ENCODE data around the gene ZNF558. TPM values are rescaled to one million over a fixed set of nuclear protein-coding genes. Genes with fewer than 3 reads are reported as not detected.
"Not testable (repeated sequence)": the region's sequence is repeated elsewhere in the genome, so short reads cannot be mapped to it uniquely, and the experiment has no call there.

Gene ZNF558
- total and polyA plus RNA-seq, 4 donors, result 25.1 to 38.2 (median 29.2) TPM

DNA sequence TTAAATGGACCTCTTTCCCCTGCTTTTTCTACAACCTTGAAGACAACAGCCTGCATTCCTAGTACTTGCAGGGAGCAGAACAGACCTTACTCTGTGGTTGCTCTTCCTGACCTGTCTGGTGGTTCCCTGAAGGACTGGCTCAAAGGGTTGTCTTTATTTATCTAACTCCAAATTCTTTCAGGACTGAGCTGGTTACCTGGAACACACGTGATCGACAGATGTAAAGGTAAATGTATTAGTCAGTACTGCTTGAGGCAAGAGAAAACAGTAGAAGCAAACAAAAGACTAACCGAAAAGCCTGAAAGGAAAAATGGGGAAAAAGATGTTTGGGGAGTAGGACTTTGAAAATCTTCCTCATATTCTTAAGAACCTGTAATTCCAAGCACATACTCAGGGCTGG, 17.9 kb downstream of the ZNF558 start:
- H3K4me3 ChIP-seq (ENCODE audit: low read depth, low read length), result no peak overlapping the region
- H3K27ac ChIP-seq (ENCODE audit: low read depth, low read length), result no peak overlapping the region
- H3K9me3 ChIP-seq (ENCODE audit: control insufficient read depth, insufficient read depth, low read length), result peaks cover 21% of the 10 kb centered on the region
- WGBS (ENCODE audit: insufficient coverage), result no CpG with 5 or more reads among the region's 3 CpGs
- H3K27me3 ChIP-seq (ENCODE audit: control insufficient read depth, insufficient read depth, low read length), result no peaks in the 10 kb centered on the region
- DNase-seq (ENCODE audit: low read depth in 4 of 6, low spot score in 6 of 6), result no peak
- H3K36me3 ChIP-seq (ENCODE audit: control insufficient read depth, insufficient read depth, low read length), result peaks cover 35% of the 10 kb centered on the region
- no peaks in the 10 kb centered on the region for H3K4me1 ChIP-seq (ENCODE audit: control insufficient read depth, insufficient read depth, low read length)

DNA sequence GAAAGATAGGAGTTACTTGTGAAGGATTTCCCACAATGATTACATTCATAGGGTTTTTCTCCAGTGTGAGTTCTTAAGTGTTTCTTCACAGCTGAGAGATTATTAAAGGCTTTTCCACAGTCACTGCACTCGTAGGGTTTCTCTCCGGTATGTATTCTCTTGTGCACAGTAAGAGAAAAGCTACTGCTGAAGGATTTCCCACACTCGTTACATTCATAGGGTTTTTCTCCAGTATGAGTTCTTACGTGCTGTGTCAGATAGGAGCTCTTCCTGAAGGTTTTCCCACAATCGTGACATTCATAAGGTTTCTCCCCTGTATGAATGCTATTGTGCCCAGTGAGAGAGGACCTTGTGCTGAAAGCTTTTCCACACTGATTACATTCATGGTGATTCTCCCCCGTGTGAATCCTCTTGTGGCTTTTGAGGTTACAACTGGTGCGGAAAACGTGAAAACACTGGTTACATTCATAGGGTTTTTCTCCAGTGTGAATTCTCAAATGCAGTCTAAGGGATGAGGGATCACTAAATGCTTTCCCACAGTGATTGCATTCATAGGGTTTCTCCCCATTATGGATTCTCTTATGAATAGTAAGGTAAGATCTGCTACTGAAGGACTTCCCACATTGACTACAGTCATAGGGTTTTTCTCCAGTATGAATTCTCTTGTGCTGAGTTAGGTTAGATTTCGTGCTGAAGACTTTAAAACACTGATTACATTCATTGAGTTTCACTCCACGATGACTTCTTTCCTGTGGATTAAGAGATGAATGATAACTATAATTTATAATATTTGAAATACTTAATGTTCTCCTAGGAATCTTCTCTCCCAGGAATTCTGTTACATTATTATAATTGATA, 20.6 kb downstream of the ZNF558 start:
- Histone ChIP-seq H3K27me3 (ENCODE audit: control insufficient read depth, insufficient read depth, low read length) (no peaks in the 10 kb centered on the region), H3K27ac (ENCODE audit: low read depth, low read length) (no peak overlapping the region), H3K9me3 (ENCODE audit: control insufficient read depth, insufficient read depth, low read length) (peaks cover 30% of the 10 kb centered on the region), H3K4me3 (ENCODE audit: low read depth, low read length) (no peak overlapping the region), H3K36me3 (ENCODE audit: control insufficient read depth, insufficient read depth, low read length) (peaks cover 40% of the 10 kb centered on the region), H3K4me1 (ENCODE audit: control insufficient read depth, insufficient read depth, low read length) (no peaks in the 10 kb centered on the region)
- 97% methylated on average over 5 of the region's 10 CpGs for whole genome bisulfite sequencing (ENCODE audit: insufficient coverage)
- DNase-seq (ENCODE audit: low read depth in 4 of 6, low spot score in 6 of 6), result peak in 1 of 6 donors; percentile 1

DNA sequence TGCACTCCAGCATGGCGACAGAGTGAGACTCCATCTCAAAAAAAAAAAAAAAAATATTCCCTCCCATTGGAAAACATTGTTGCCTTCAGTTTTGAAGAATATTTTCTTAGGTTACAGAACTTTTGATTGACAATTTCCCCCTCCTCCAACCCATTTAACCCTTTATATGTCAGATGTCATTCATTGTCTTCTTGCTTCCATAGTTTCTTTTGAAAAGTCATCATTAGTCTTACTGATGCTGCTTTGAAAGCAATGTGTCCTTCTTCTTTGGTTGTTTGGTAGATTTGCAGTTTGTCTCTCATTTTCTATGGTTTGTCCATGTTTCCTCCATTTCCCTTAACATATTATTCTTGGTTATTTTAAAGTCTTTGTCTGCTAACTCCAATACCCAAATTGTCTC, 25.4 kb downstream of the ZNF558 start:
- no peak overlapping the region for H3K27ac ChIP-seq (ENCODE audit: low read depth, low read length)
- no peak overlapping the region for H3K4me3 ChIP-seq (ENCODE audit: low read depth, low read length)
- no peak for DNase-seq (ENCODE audit: low read depth in 4 of 6, low spot score in 6 of 6)
- peaks cover 31% of the 10 kb centered on the region for H3K36me3 ChIP-seq (ENCODE audit: control insufficient read depth, insufficient read depth, low read length)
- no CpG with 5 or more reads among the region's 1 CpG for WGBS (ENCODE audit: insufficient coverage)
- H3K4me1 ChIP-seq (ENCODE audit: control insufficient read depth, insufficient read depth, low read length), result no peaks in the 10 kb centered on the region
- peaks cover 22% of the 10 kb centered on the region for H3K9me3 ChIP-seq (ENCODE audit: control insufficient read depth, insufficient read depth, low read length)
- no peaks in the 10 kb centered on the region for H3K27me3 ChIP-seq (ENCODE audit: control insufficient read depth, insufficient read depth, low read length)

DNA sequence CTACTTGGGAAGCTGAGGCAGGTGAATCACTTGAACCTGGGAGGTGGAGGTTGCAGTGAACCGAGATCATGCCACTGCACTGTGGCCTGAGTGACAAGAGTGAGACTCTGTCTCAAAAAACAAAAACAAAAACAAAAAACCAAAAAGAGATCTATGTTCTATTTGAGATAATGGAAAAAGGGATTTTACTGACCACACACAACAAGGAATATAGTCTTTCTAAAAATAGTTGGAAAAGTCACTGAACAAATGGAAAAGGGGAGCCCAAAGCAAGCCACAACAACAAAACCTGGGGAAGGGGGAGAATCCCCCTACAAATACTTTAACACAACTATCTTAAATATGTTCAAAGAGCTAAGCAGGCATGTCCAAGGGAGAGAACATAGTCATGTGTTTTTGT, 37.3 kb downstream of the ZNF558 start:
- Histone ChIP-seq H3K9me3 (ENCODE audit: control insufficient read depth, insufficient read depth, low read length) (peaks cover 8% of the 10 kb centered on the region), H3K27me3 (ENCODE audit: control insufficient read depth, insufficient read depth, low read length) (no peaks in the 10 kb centered on the region), H3K4me1 (ENCODE audit: control insufficient read depth, insufficient read depth, low read length) (no peaks in the 10 kb centered on the region), H3K27ac (ENCODE audit: low read depth, low read length) (no peak overlapping the region), H3K4me3 (ENCODE audit: low read depth, low read length) (no peak overlapping the region), H3K36me3 (ENCODE audit: control insufficient read depth, insufficient read depth, low read length) (no peaks in the 10 kb centered on the region)
- no CpG with 5 or more reads among the region's 1 CpG for WGBS (ENCODE audit: insufficient coverage)
- DNase-seq (ENCODE audit: low read depth in 4 of 6, low spot score in 6 of 6), result no peak

DNA sequence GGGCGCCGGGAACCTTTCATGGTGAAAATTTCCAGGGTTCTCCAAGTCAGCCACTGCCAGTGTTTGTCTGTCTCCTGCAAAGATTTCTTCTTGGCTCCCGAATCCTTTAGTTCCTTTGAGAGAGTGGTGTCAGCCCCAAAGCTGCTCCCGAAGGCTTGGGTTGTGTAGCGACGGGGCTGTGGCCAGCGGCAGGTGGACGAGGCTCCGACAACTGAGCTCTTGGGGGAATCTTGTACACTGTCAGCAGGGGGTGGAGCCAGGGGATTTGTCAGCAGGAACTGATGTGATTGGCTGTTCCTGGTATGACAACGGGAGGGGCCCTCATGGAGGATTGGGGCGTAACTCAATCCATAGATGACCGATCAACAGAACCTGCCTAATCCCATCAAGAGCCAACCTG, 58.5 kb downstream of the ZNF558 start:
- not testable (repeated sequence) for DNase-seq (ENCODE audit: low read depth in 4 of 6, low spot score in 6 of 6); H3K4me1 ChIP-seq (ENCODE audit: control insufficient read depth, insufficient read depth, low read length); H3K4me3 ChIP-seq (ENCODE audit: low read depth, low read length); H3K9me3 ChIP-seq (ENCODE audit: control insufficient read depth, insufficient read depth, low read length); H3K27ac ChIP-seq (ENCODE audit: low read depth, low read length); H3K27me3 ChIP-seq (ENCODE audit: control insufficient read depth, insufficient read depth, low read length); H3K36me3 ChIP-seq (ENCODE audit: control insufficient read depth, insufficient read depth, low read length)
- no CpG with 5 or more reads among the region's 12 CpGs for WGBS (ENCODE audit: insufficient coverage)

DNA sequence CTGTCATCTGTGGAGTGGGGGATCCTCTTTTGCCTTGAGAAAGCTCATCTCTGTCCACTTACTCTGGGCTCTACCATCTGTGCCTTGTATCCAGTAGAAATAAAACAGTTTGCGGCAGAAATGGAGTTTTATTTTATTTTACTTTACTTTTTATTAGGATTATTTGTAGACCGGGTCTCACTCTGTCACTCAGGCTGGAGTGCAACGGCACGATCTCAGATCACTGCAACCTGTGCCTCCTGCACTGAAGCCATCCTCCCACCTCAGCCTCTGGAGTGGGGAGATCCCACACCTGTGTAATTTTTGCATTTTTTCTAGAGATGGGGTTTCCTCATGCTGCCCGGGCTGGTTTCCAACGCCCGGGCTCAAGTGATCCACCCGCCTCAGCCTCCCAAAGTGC, 62.8 kb downstream of the ZNF558 start:
- H3K9me3 ChIP-seq (ENCODE audit: control insufficient read depth, insufficient read depth, low read length); DNase-seq (ENCODE audit: low read depth in 4 of 6, low spot score in 6 of 6): not testable (repeated sequence)
- WGBS (ENCODE audit: insufficient coverage), result no CpG with 5 or more reads among the region's 8 CpGs

DNA sequence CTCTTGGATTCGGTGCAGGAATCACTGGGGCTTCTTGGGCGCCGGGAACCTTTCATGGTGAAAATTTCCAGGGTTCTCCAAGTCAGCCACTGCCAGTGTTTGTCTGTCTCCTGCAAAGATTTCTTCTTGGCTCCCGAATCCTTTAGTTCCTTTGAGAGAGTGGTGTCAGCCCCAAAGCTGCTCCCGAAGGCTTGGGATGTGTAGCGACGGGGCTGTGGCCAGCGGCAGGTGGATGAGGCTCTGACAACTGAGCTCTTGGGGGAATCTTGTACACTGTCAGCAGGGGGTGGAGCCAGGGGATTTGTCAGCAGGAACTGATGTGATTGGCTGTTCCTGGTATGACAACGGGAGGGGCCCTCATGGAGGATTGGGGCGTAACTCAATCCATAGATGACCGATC, 64.8 kb downstream of the ZNF558 start:
- not testable (repeated sequence) for H3K4me3 ChIP-seq (ENCODE audit: low read depth, low read length); H3K27me3 ChIP-seq (ENCODE audit: control insufficient read depth, insufficient read depth, low read length); DNase-seq (ENCODE audit: low read depth in 4 of 6, low spot score in 6 of 6); H3K27ac ChIP-seq (ENCODE audit: low read depth, low read length); H3K9me3 ChIP-seq (ENCODE audit: control insufficient read depth, insufficient read depth, low read length); H3K4me1 ChIP-seq (ENCODE audit: control insufficient read depth, insufficient read depth, low read length); H3K36me3 ChIP-seq (ENCODE audit: control insufficient read depth, insufficient read depth, low read length)
- 81% methylated on average over 5 of the region's 11 CpGs for WGBS (ENCODE audit: insufficient coverage)

More for the DNA sequence above, 62.8 kb downstream of the ZNF558 start:
- not testable (repeated sequence) for H3K27me3 ChIP-seq (ENCODE audit: control insufficient read depth, insufficient read depth, low read length); H3K4me1 ChIP-seq (ENCODE audit: control insufficient read depth, insufficient read depth, low read length); H3K27ac ChIP-seq (ENCODE audit: low read depth, low read length); H3K36me3 ChIP-seq (ENCODE audit: control insufficient read depth, insufficient read depth, low read length); H3K4me3 ChIP-seq (ENCODE audit: low read depth, low read length)

Small RNA genes lying within 50 kb of the gene (small RNA-seq; reads per million reads assigned to genes)
- not detected for gene AC012616.1 (ENCODE audit: low replicate concordance)

Other genes starting within 250 kb of the ZNF558 start
- 10 to 100 TPM; 32.2 to 98.6 TPM for gene ADAMTS10, start 221.6 kb downstream of the ZNF558 start, total RNA-seq
- gene ADAMTS10, start 221.6 kb downstream of the ZNF558 start, polyA plus RNA-seq (ENCODE audit: insufficient read length in 2 of 2), result 100 to 1,000 TPM in 1 of 2 donors, 10 to 100 TPM in 1; 68.5 to 115 TPM
- gene NFILZ, start 201.7 kb downstream of the ZNF558 start, total RNA-seq, result not detected
- not detected for gene NFILZ, start 201.7 kb downstream of the ZNF558 start, polyA plus RNA-seq (ENCODE audit: insufficient read length in 2 of 2)
- not detected for gene ACTL9, start 133.5 kb downstream of the ZNF558 start, total RNA-seq
- gene ACTL9, start 133.5 kb downstream of the ZNF558 start, polyA plus RNA-seq (ENCODE audit: insufficient read length in 2 of 2), result not detected
- gene OR2Z1, start 110.7 kb downstream of the ZNF558 start, total RNA-seq, result not detected
- not detected for gene OR2Z1, start 110.7 kb downstream of the ZNF558 start, polyA plus RNA-seq (ENCODE audit: insufficient read length in 2 of 2)
- gene MBD3L1, start 73 bp upstream of the ZNF558 start, total RNA-seq, result not detected
- not detected for gene MBD3L1, start 73 bp upstream of the ZNF558 start, polyA plus RNA-seq (ENCODE audit: insufficient read length in 2 of 2)
- under 1 TPM; under 0.01 TPM for gene MUC16, start 178.1 kb upstream of the ZNF558 start, total RNA-seq
- gene MUC16, start 178.1 kb upstream of the ZNF558 start, polyA plus RNA-seq (ENCODE audit: insufficient read length in 2 of 2), result not detected